ENCODE data around the gene MKRN2.

The MKRN2 gene

DNA sequence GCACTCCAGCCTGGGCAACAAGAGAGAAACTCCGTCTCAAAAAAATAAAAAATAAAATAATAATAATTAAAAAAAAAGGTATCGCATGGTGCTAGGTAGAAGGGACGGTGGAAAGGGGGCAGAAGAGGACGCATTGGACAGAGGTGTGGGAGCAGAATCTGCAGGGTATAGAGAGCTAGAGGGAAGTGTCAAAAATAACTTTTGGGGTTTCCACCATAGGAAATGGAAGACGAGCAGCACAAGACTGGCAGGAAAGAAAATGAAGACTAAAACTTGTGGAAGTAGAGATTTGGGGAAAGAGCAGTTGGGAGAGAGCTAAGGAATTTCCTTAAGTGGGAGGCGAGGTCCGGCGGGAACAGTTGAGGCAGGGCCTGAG, 585 bp upstream of the MKRN2 start:
- no peak for DNase-seq (ENCODE audit: low read depth)

DNA sequence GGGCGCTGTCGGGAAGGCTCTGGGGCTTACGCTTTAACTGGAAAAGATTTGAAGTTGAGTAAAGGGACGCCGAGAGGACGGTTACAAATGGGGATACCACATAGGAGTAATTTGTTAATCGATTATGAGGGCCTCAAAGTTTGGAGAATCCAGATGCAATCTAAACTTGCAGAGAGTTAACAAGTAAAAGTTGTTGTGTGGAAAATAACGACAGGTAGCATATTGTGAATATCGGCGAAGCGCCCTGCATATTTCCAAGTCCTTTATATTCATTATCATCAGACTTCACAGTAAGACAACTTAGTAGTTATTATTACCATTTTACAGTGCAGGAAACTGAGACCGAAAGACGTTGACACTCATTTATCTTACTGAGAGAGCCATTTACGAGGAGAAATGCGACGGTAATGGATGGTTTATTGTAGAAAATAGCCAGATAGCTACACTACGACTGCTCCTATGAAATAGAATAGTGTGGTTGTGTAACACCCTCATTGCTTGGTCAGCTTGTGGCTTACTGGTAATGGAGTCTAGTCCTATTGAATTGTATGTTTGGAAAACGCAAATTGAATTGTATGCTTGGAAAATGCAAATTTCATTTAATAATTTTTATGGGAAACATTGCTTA, 700 bp downstream of the MKRN2 start:
- DNase-seq (ENCODE audit: low read depth): peak; percentile 22

DNA sequence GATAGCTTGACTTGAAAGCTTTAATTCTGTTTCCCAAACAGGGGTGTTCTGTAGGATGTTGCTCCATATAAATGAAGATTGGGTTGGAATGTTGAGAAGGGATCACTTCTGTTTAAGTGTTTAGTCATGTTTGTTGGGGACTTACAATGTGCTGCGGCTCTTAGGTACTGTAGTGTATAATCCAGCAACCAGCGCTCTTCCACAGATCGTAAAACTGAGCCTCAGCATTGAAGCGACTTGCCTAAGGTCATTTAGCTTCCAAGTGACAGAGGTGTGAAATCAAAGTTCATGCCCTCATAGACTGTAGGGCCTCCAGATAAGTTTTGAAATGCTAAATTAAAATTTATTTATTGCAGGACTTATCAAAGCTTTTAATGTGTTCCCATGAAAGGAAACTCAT, 1.8 kb downstream of the MKRN2 start:
- DNase-seq (ENCODE audit: low read depth): no peak

DNA sequence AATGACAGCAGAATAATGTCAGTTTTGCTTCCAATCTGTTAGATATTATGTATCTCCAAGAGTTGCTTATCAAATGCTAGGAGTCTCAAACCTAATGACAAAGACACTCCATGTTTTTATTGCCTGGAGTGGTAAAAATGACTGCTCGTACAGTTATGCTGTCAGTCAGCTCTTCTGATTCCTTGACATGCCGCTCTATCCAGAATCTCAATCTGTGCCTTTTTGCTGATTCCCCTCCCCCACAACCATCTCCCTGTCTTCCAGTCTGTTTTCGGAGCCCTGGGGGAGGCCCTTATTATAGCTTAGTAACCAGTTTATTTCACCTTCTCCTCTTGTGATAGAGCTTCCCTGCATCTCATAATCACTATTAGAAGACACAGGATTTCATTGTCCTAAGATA, 2.6 kb downstream of the MKRN2 start:
- no peak for DNase-seq (ENCODE audit: low read depth)

DNA sequence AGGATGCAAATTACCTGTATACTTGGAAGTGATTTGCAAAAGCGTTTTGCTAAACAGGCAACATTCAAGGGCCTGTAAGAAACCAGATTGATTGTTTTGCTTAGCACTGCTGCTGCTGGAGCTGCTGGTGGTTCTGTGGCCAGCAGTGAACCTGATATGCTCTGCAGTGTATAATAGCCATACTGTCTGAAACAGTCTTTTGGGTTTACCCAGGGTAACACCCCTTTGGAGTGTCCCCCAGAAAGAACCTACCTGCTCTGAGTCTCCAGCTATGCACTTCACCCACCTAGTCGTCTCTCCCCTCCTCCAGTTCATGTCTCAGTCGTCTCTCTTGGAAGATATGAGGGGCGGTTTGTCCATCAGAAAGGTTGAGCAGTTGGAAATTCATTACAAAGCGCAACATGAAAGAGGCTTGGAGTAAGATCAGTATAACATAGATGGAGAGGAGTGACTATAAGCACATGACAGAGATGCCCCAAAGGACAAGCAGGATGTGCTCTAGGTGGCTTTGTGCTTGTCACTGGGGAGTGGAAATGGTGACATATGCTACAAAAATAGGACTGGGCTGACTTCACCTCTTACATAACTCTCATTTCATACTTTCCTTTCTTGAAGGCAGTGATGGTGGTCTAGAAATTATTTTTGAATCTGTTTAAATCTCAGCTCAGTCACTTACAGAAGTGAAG, 3.8 kb downstream of the MKRN2 start:
- no peak for DNase-seq (ENCODE audit: low read depth)

DNA sequence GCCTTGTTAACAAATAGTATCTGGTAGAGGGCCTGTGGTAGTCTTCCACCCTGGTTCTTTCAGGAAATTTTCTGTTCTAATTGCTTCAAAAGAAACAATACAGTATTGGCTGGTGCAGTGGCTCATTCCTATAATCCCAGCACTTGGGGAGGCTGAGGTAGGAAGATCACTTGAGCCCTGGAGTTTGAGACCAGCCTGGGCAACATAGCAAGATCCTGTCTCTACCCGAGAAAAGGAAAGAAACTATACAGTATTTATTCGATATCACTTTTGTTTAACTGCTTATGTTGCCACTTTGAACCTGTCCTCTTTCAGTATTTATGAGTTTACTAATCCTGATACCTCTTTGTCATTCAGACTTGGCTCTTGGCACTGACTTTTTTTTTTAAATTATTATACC, 4.5 kb downstream of the MKRN2 start:
- no peak for DNase-seq (ENCODE audit: low read depth)

DNA sequence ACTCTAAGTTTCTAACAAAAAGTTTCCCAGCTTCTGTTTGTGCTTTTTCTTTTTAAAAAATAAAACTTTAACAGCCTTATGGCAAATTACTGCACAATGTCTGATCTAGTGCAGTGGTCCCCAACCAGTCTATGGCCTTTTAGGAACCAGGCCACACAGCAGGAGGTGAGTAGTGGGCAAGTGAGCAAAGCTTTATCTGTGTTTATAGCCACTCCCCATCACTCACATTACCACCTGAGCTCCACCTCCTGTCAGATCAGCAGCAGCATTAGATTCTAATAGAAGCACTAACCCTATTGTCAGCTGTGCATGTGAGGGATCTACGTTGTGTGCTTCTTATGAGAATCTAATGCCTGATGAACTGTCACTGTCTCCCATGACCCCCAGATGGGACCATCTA, 5.6 kb downstream of the MKRN2 start:
- DNase-seq (ENCODE audit: low read depth): no peak

DNA sequence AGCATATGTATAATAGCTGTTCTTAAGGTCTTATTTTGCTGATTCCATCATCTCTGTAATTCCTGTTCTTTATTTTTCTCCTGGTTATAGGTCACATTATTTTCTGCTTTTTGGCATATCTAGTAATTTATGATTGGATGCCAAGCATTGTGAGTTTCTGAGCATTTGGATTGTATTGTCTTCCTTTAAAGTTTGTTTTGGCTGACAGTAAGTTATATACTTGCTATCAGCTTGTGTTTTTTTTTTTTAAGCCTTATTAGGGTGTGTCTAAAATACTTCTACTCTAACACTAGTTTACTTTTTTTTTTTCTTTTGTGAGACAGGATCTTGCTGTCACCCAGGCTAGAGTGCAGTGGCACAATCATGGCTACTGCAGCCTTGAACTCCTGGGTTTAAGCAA, 10.1 kb downstream of the MKRN2 start:
- DNase-seq (ENCODE audit: low read depth): no peak

DNA sequence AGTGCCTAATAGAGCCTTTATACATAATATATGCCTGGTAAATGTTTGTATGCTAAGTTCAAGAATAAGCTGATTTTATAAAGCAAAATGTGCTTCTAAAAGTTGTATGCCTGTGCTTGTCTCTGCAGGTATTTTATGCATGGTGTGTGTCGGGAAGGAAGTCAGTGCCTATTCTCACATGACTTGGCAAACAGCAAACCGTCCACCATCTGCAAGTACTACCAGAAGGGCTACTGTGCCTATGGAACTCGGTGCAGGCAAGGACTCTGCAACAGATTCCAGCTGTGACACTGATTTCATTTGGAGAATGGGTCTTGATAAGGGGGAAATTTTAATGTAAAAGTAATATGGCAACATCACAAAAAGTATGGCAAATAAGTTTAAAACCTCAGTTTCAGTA, 11.9 kb downstream of the MKRN2 start:
- DNase-seq (ENCODE audit: low read depth): no peak

DNA sequence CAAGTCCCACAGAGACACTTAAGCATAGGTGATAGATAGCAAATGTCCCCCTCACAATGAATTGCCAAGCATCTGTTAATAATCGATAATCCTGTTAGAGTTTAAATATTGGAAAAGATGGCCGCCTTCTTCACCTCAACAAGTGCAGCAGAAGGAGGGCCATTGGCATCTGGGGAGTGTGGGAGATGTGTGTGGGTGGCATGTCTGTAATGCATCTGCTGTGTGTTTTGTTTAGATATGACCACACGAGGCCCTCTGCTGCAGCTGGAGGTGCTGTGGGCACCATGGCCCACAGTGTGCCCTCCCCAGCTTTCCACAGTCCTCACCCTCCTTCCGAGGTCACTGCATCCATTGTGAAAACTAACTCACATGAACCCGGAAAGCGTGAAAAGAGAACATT, 12.9 kb downstream of the MKRN2 start:
- no peak for DNase-seq (ENCODE audit: low read depth)

- no peak for DNase-seq (ENCODE audit: low read depth)
Measured at GRCh38 chr3:12571986-12572385, 15.1 kb downstream of the MKRN2 start.

GRCh38 chr3:12574131-12574530, 17.2 kb downstream of the MKRN2 start:
- no peak for DNase-seq (ENCODE audit: low read depth)

- no peak for DNase-seq (ENCODE audit: low read depth)
Measured at GRCh38 chr3:12574661-12575060, 17.8 kb downstream of the MKRN2 start.

- no peak for DNase-seq (ENCODE audit: low read depth)
Measured at GRCh38 chr3:12577379-12577778, 20.5 kb downstream of the MKRN2 start.

DNA sequence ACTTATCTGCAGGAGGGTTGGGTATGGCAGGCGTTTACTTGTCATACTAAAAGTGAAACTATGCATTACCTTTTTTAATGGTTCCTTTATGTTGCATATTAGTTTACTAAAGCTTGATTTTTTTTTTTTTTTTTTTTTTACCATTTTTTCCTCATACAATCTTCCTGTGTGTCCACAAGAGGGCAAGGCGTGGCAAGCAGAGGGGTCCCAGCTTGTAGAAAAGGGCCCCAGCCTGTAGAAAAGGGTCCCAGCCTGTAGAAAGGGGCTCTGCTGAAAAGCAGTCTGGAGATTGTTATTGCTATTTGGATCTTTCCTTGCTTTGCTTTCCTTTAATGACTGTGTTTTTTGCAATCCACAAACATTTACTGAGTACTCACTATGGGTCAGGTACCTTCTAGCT, 21.9 kb downstream of the MKRN2 start:
- no peak for DNase-seq (ENCODE audit: low read depth)

DNA sequence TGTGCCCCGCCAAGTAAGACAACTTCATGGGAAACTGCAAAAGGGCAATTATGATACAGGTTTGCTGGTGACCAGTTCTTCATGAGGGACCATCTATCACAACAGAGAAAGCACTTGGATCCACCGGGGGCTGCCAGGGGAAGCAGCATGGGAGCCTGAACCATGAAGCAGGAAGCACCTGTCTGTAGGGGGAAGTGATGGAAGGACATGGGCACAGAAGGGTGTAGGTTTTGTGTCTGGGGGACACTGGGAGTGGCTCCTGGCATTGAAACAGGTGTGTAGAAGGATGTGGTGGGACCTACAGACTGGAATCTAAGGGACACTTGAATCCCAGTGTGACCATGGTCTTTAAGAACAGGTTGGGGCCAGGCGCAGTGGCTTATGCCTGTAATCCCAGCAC, 22.6 kb downstream of the MKRN2 start:
- no peak for DNase-seq (ENCODE audit: low read depth)

GRCh38 chr3:12579905-12580304, 23.0 kb downstream of the MKRN2 start:
- no peak for DNase-seq (ENCODE audit: low read depth)

GRCh38 chr3:12582730-12583129, 25.8 kb downstream of the MKRN2 start:
- DNase-seq (ENCODE audit: low read depth): no peak

- DNase-seq (ENCODE audit: low read depth): no peak
Measured at GRCh38 chr3:12583280-12583679, 26.4 kb downstream of the MKRN2 start.

DNA sequence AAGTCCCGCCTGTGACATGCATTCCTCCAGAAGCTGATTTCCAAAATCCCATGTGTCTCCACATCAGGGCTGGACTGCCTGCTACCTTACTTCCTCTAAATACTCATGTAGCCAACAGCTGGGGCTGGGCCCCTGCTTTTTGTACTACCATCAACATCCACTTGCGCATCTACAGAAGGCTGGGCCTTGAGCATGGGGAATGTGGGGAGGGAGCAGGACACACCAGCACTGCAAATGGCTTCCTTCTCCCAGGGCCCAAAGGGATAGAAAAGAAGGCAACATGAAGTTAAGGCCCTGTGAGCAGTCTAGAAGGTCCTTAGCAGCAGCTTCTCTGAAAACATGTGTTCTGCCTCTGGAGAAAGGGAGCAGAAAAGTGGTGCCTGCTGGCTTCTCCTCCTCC, 27.2 kb downstream of the MKRN2 start:
- no peak for DNase-seq (ENCODE audit: low read depth)

- DNase-seq (ENCODE audit: low read depth): no peak
Measured at GRCh38 chr3:12585181-12585580, 28.3 kb downstream of the MKRN2 start.

GRCh38 chr3:12585970-12586369, 29.1 kb downstream of the MKRN2 start:
- DNase-seq (ENCODE audit: low read depth): no peak

DNA sequence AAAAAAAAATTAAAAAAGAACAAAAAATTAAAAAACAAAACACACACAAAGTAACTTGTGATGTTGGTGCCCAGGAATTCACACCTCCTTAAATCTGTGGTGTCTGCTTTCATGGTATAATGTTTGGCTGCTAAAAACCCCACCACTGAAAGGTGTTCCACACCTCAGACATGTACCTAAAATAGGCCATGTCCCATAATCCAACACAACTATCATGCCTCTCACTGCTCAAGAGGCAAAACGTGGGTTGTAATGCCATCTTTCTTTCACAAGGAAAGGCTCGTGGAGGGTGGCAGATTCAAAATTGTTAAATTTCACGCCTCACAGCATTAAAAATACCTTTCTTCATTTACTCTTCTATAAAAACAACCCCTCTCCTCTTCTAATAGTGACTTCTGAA, 29.5 kb downstream of the MKRN2 start:
- no peak for DNase-seq (ENCODE audit: low read depth)

Measured in GM04503 (cell line).